Measurements from ENCODE around the gene ST8SIA1.

The ST8SIA1 gene

GRCh38 chr12:22283006-22283506 is 51.5 kb downstream of the ST8SIA1 start:
- peak; percentile 91 for DNase-seq (ENCODE audit: low read depth)

GRCh38 chr12:22282283-22282682 is 52.2 kb downstream of the ST8SIA1 start:
- peak; percentile 93 for DNase-seq (ENCODE audit: low read depth)

- DNase-seq (ENCODE audit: low read depth), result no peak
Measured at GRCh38 chr12:22276867-22277266, 57.6 kb downstream of the ST8SIA1 start.

- no peak for DNase-seq (ENCODE audit: low read depth)
Measured at GRCh38 chr12:22276313-22276712, 58.2 kb downstream of the ST8SIA1 start.

GRCh38 chr12:22275843-22276242 is 58.7 kb downstream of the ST8SIA1 start:
- peak; percentile 97 for DNase-seq (ENCODE audit: low read depth)

- no peak for DNase-seq (ENCODE audit: low read depth)
Measured at GRCh38 chr12:22272335-22273151, 62.0 kb downstream of the ST8SIA1 start.

- peak; percentile 89 for DNase-seq (ENCODE audit: low read depth)
Measured at GRCh38 chr12:22271023-22271422, 63.5 kb downstream of the ST8SIA1 start.

GRCh38 chr12:22268973-22269372 is 65.5 kb downstream of the ST8SIA1 start:
- no peak for DNase-seq (ENCODE audit: low read depth)

- DNase-seq (ENCODE audit: low read depth), result no peak
Measured at GRCh38 chr12:22268406-22268805, 66.1 kb downstream of the ST8SIA1 start.

- DNase-seq (ENCODE audit: low read depth), result peak; percentile 47
Measured at GRCh38 chr12:22266101-22266500, 68.4 kb downstream of the ST8SIA1 start.

- DNase-seq (ENCODE audit: low read depth), result no peak
Measured at GRCh38 chr12:22264380-22264779, 70.1 kb downstream of the ST8SIA1 start.

- DNase-seq (ENCODE audit: low read depth), result peak; percentile 15
Measured at GRCh38 chr12:22262309-22262708, 72.2 kb downstream of the ST8SIA1 start.

- DNase-seq (ENCODE audit: low read depth), result no peak
Measured at GRCh38 chr12:22257100-22257499, 77.4 kb downstream of the ST8SIA1 start.

GRCh38 chr12:22256605-22257004 is 77.9 kb downstream of the ST8SIA1 start:
- no peak for DNase-seq (ENCODE audit: low read depth)

GRCh38 chr12:22256041-22256441 is 78.5 kb downstream of the ST8SIA1 start:
- no peak for DNase-seq (ENCODE audit: low read depth)

GRCh38 chr12:22255097-22255496 is 79.4 kb downstream of the ST8SIA1 start:
- peak; percentile 73 for DNase-seq (ENCODE audit: low read depth)

- no peak for DNase-seq (ENCODE audit: low read depth)
Measured at GRCh38 chr12:22254478-22254877, 80.0 kb downstream of the ST8SIA1 start.

- DNase-seq (ENCODE audit: low read depth), result no peak
Measured at GRCh38 chr12:22252057-22252456, 82.5 kb downstream of the ST8SIA1 start.

GRCh38 chr12:22250762-22251161 is 83.7 kb downstream of the ST8SIA1 start:
- no peak for DNase-seq (ENCODE audit: low read depth)

GRCh38 chr12:22248571-22249115 is 85.9 kb downstream of the ST8SIA1 start:
- DNase-seq (ENCODE audit: low read depth), result no peak

GRCh38 chr12:22248121-22248520 is 86.4 kb downstream of the ST8SIA1 start:
- DNase-seq (ENCODE audit: low read depth), result no peak

GRCh38 chr12:22246217-22246846 is 88.2 kb downstream of the ST8SIA1 start:
- DNase-seq (ENCODE audit: low read depth), result no peak

- DNase-seq (ENCODE audit: low read depth), result no peak
Measured at GRCh38 chr12:22242726-22243125, 91.8 kb downstream of the ST8SIA1 start.
